NT2/D1 (cell line): ENCODE measurements around the gene RSRC1.

Source experiments
- SUZ12 ChIP-seq: IDR thresholded peaks from 2 replicates; pipeline ENCODE4 v1.6.1; 2011; ENCODE audit not compliant: insufficient read length, insufficient read depth; ENCODE audit errors: extremely low read depth
- YY1 ChIP-seq: IDR thresholded peaks from 2 replicates; pipeline ENCODE4 v1.6.1; 2011; ENCODE audit not compliant: insufficient read length, insufficient read depth
- ZNF274 ChIP-seq: IDR thresholded peaks from 2 replicates; pipeline ENCODE4 v1.6.1; 2011; ENCODE audit warnings: mild to moderate bottlenecking, low read depth, low read length

DNA sequence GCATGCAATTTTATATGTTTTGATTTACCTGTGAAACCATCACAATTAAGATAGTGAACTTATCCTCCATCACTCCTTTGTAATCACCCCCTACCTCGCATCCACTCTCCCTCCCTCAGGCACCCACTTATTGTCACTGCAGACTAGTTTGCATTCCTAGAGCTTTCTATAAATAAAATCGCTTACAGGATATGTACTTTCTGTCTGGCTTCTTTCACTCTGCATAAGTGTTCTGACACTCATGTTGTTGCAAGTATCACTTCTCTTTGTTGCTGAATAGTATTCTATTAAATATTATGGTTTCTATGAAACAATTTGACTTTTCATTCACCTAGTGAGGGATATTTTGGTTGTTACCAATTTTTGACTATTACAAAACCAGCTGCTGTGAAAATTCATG, 139.3 kb downstream of the RSRC1 start:
- TF ChIP-seq ZNF274 (no peak), YY1 (no peak), SUZ12 (no peak)
